HCT116 (cell line): ENCODE measurements around the gene FLYWCH1. TPM values are rescaled to one million over a fixed set of nuclear protein-coding genes. Genes with fewer than 3 reads are reported as not detected.

ENCODE experiments used
- ATAC-seq: fragments of 200-7000 bp; cut with Tn5 transposase; 2 replicates; pipeline ENCODE4 v1.9.1; 2020; ENCODE audit warnings: mild to moderate bottlenecking, moderate library complexity
- BruUV-seq: library from RNA; stranded (reverse); fragments of 400-500 nt; replicated peaks from 2 replicates; lab custom pipeline; 2021; lab: Mats Ljungman, UMichigan
- CTCF ChIA-PET: fragments of 300-600 bp; sonication (Branson Sonifier 250); formaldehyde crosslinking; loops from one replicate; lab custom pipeline; 2021; ENCODE audit warnings: antibody characterized with exemption; lab: Charles Lee
- POLR2A ChIA-PET: fragments of 300-600, 350-600 bp; sonication (Branson Sonifier 250); formaldehyde crosslinking; loops from one replicate; lab custom pipeline; 2021; ENCODE audit warnings: antibody characterized with exemption; lab: Charles Lee
- RAD21 ChIA-PET, 2 experiments: fragments of 300-600 bp; sonication (Branson Sonifier 250); formaldehyde crosslinking; loops; one replicate each; lab custom pipeline; 2023; ENCODE audit warnings: low total read pairs in 2 of 2; ENCODE audit not compliant: uncharacterized antibody in 2 of 2, unreplicated experiment in 2 of 2, low non-redundant PET in 1 of 2; lab: Charles Lee
- DNase-seq: peaks from one replicate; pipeline ENCODE4 v3.0.0-alpha.2; 2010; ENCODE audit warnings: low read depth, low spot score
- H2AFZ ChIP-seq: fragments of 200-600 bp; shearing (Covaris generic), sonication (generic); 2 replicates; pipeline ENCODE4 v1.6.1; 2017; ENCODE audit warnings: low read depth, mixed run types, mixed read lengths, antibody characterized with exemption, low read length; ENCODE audit not compliant: poor library complexity, severe bottlenecking
- H3K27ac ChIP-seq: 2 replicates; pipeline ENCODE4 v1.5.1; 2012; ENCODE audit warnings: low read depth, low read length
- H3K27me3 ChIP-seq: fragments of 200-600 bp; sonication (generic); 2 replicates; pipeline ENCODE4 v1.6.1; 2016; ENCODE audit warnings: mixed run types, low read length, mixed read lengths; ENCODE audit not compliant: insufficient read depth
- H3K36me3 ChIP-seq, 2 experiments: fragments of 200-500 bp in 1 of 2; fragments of 200-600 bp in 1 of 2; sonication (Bioruptor generic) in 1 of 2; sonication (generic) in 1 of 2; 2 replicates each; pipeline versions ENCODE4 v1.5.1 to v1.6.1; 2014 to 2016; ENCODE audit warnings: low read length in 2 of 2, inconsistent platforms in 1 of 2, mixed read lengths in 1 of 2, mixed run types in 1 of 2; ENCODE audit not compliant: insufficient read depth in 2 of 2, control insufficient read depth in 1 of 2
- H3K4me1 ChIP-seq, 2 experiments: fragments of 200-600 bp in 1 of 2; sonication (generic) in 1 of 2; 2 replicates each; pipeline versions ENCODE4 v1.5.1 to v1.6.1; 2012 to 2017; ENCODE audit warnings: low read length in 2 of 2, inconsistent platforms in 1 of 2, mild to moderate bottlenecking in 1 of 2, mixed read lengths in 1 of 2, mixed run types in 1 of 2, moderate library complexity in 1 of 2; ENCODE audit not compliant: insufficient read depth in 2 of 2, control insufficient read depth in 1 of 2
- H3K4me2 ChIP-seq: fragments of 200-600 bp; sonication (generic); 2 replicates; pipeline ENCODE4 v1.6.1; 2017; ENCODE audit warnings: mixed run types, low read length, mixed read lengths
- H3K4me3 ChIP-seq, 2 experiments: fragments of 200-600 bp in 1 of 2; sonication (generic) in 1 of 2; replicated peaks in 1 of 2; 2 replicates each; pipeline ENCODE4 v1.5.1; 2011 to 2016; ENCODE audit warnings: low read length in 2 of 2, control low read depth in 1 of 2, low read depth in 1 of 2, mild to moderate bottlenecking in 1 of 2, mixed read lengths in 1 of 2, mixed run types in 1 of 2
- H3K79me2 ChIP-seq: fragments of 200-600 bp; sonication (generic); 2 replicates; pipeline ENCODE4 v1.6.1; 2017; ENCODE audit warnings: mild to moderate bottlenecking, mixed run types, low read length, moderate library complexity, mixed read lengths; ENCODE audit not compliant: insufficient read depth
- H3K9ac ChIP-seq: fragments of 200-600 bp; sonication (generic); 2 replicates; pipeline ENCODE4 v1.6.1; 2016; ENCODE audit warnings: low read length, mixed read lengths
- H3K9me2 ChIP-seq: fragments of 200-600 bp; sonication (generic), shearing (Covaris generic); 2 replicates; pipeline ENCODE4 v1.6.1; 2017; ENCODE audit warnings: mixed run types, mild to moderate bottlenecking, moderate library complexity; ENCODE audit not compliant: insufficient read depth
- H3K9me3 ChIP-seq, 2 experiments: fragments of 200-500 bp in 1 of 2; fragments of 200-600 bp in 1 of 2; sonication (Bioruptor generic) in 1 of 2; sonication (generic) in 1 of 2; 2 replicates each; pipeline ENCODE4 v1.6.1; 2014 to 2017; ENCODE audit warnings: low read length in 2 of 2, mixed read lengths in 2 of 2, inconsistent platforms in 1 of 2, low read depth in 1 of 2, mild to moderate bottlenecking in 1 of 2, mixed run types in 1 of 2, moderate library complexity in 1 of 2; ENCODE audit not compliant: control insufficient read depth in 1 of 2, insufficient read depth in 1 of 2
- H4K20me1 ChIP-seq: fragments of 200-600 bp; sonication (generic), shearing (Covaris generic); 2 replicates; pipeline ENCODE4 v1.6.1; 2017; ENCODE audit warnings: mixed run types, mild to moderate bottlenecking, moderate library complexity; ENCODE audit not compliant: insufficient read depth
- ATF3 ChIP-seq: IDR thresholded peaks from 2 replicates; pipeline ENCODE4 v1.6.1; 2012
- CBX3 ChIP-seq: IDR thresholded peaks from 2 replicates; pipeline ENCODE4 v1.6.1; 2012; ENCODE audit warnings: low read depth
- CEBPB ChIP-seq: IDR thresholded peaks from 2 replicates; pipeline ENCODE4 v1.6.1; 2012; ENCODE audit warnings: low read depth
- CTCF ChIP-seq, 3 experiments: fragments of 200-600 bp in 1 of 3; sonication (generic) in 1 of 3; IDR thresholded peaks in 2 of 3; conservative IDR thresholded peaks in 1 of 3; 2 replicates each; pipeline ENCODE4 v1.5.1; 2012 to 2017; ENCODE audit warnings: low read depth in 2 of 3, low read length in 2 of 3, antibody characterized with exemption in 1 of 3, borderline replicate concordance in 1 of 3, control low read depth in 1 of 3, mild to moderate bottlenecking in 1 of 3, mixed read lengths in 1 of 3, mixed run types in 1 of 3, moderate library complexity in 1 of 3; ENCODE audit not compliant: insufficient read depth in 1 of 3
- EGR1 ChIP-seq: IDR thresholded peaks from 2 replicates; pipeline ENCODE4 v1.6.1; 2012; ENCODE audit warnings: low read depth
- EZH2 ChIP-seq: fragments of 200-600 bp; sonication (generic); IDR thresholded peaks from 2 replicates; pipeline ENCODE4 v1.6.1; 2017; ENCODE audit warnings: antibody characterized with exemption, mixed run types
- EZH2phosphoT487 ChIP-seq: fragments of 200-600 bp; IDR thresholded peaks from 2 replicates; pipeline ENCODE4 v1.6.1; 2018; ENCODE audit warnings: antibody characterized with exemption, borderline replicate concordance
- JUND ChIP-seq: IDR thresholded peaks from 2 replicates; pipeline ENCODE4 v1.6.1; 2012
- POLR2A ChIP-seq: IDR thresholded peaks from 2 replicates; pipeline ENCODE4 v1.7.0; 2011; ENCODE audit warnings: borderline replicate concordance; ENCODE audit not compliant: insufficient read depth, insufficient read length; ENCODE audit errors: extremely low read depth
- RAD21 ChIP-seq: IDR thresholded peaks from 2 replicates; pipeline ENCODE4 v1.6.1; 2012; ENCODE audit warnings: low read depth, mild to moderate bottlenecking
- SIN3A ChIP-seq: IDR thresholded peaks from 2 replicates; pipeline ENCODE4 v1.6.1; 2012; ENCODE audit warnings: low read depth
- SP1 ChIP-seq: IDR thresholded peaks from 2 replicates; pipeline ENCODE4 v1.6.1; 2012; ENCODE audit warnings: low read depth
- SRF ChIP-seq: IDR thresholded peaks from 2 replicates; pipeline ENCODE4 v1.6.1; 2012; ENCODE audit warnings: low read depth
- ZBTB33 ChIP-seq: IDR thresholded peaks from 2 replicates; pipeline ENCODE4 v1.6.1; 2011; ENCODE audit warnings: mild to moderate bottlenecking, low read length, moderate library complexity; ENCODE audit not compliant: insufficient replicate concordance; ENCODE audit errors: extremely low read depth
- ZFX ChIP-seq: fragments of 450-650 bp; IDR thresholded peaks from 2 replicates; pipeline ENCODE4 v1.6.1; 2017
- ZNF274 ChIP-seq: fragments of 200-500 bp; sonication (Bioruptor generic); IDR thresholded peaks from 2 replicates; pipeline ENCODE4 v1.6.1; 2014; ENCODE audit warnings: mild to moderate bottlenecking, low read depth, low read length, inconsistent platforms
- intact Hi-C: fragments of 100-400 bp; cut with micrococcal nuclease; formaldehyde crosslinking; loops from 2 replicates; pipeline ENCODE4 v1.10.0; 2022
- total RNA-seq: library from RNA; stranded (reverse); gene quantifications from one replicate; pipeline ENCODE4 v1.2.1, GENCODE V29; 2021; ENCODE audit not compliant: unreplicated experiment
- TF ChIP-seq, protein P1 (sequence below): IDR thresholded peaks from 2 replicates; pipeline ENCODE4 v1.6.1; 2012
- TF ChIP-seq, protein P2 (sequence below): IDR thresholded peaks from 2 replicates; pipeline ENCODE4 v1.6.1; 2012; ENCODE audit warnings: low read depth

The FLYWCH1 gene
- total RNA-seq, 1 experiment from 2014 or later: 66.6 TPM

- intact Hi-C loops: no loop called here
- Histone ChIP-seq H2AFZ (no peak overlapping the region), H3K9me2 (no peaks in the 10 kb centered on the region), H4K20me1 (no peaks in the 10 kb centered on the region), H3K9me3 (no peaks in the 10 kb centered on the region), H3K4me1 (no peaks in the 10 kb centered on the region), H3K4me2 (no peak overlapping the region), H3K9ac (no peak overlapping the region), H3K27me3 (no peaks in the 10 kb centered on the region), H3K36me3 (peaks cover 0 to 4% of the 10 kb centered on the region in 2 experiments; a peak in 1 of 4 replicates), H3K27ac (no peak overlapping the region), H3K79me2 (no peaks in the 10 kb centered on the region), H3K4me3 (no peak overlapping the region)
- ChIA-PET CTCF (no interaction called here), POLR2A (no interaction called here), RAD21 (no interaction called here)
- ATAC-seq (no peak), DNase-seq (no peak)
- TF ChIP-seq EZH2: no peak
- TF ChIP-seq ATF3: no peak
- TF ChIP-seq ZNF274: no peak
- TF ChIP-seq SP1: no peak
- TF ChIP-seq POLR2A: no peak
- TF ChIP-seq CBX3: no peak
- no peak for TF ChIP-seq ZFX
- TF ChIP-seq, protein P1, sequence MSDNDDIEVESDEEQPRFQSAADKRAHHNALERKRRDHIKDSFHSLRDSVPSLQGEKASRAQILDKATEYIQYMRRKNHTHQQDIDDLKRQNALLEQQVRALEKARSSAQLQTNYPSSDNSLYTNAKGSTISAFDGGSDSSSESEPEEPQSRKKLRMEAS: no peak
- TF ChIP-seq CEBPB: no peak
- TF ChIP-seq ZBTB33: no peak
- TF ChIP-seq JUND: no peak
- TF ChIP-seq RAD21: no peak
- no peak for TF ChIP-seq EZH2phosphoT487
- no peak for TF ChIP-seq CTCF (IDR thresholded peaks at IDR 0.05 in 2 of 3, conservative IDR thresholded peaks at IDR 0.05 in 1 of 3; ENCODE audit: borderline replicate concordance in 1 of 3, insufficient read depth in 1 of 3, low read depth in 2 of 3, low read length in 2 of 3)
- TF ChIP-seq SRF: no peak
- TF ChIP-seq SIN3A: no peak
- TF ChIP-seq, protein P2, sequence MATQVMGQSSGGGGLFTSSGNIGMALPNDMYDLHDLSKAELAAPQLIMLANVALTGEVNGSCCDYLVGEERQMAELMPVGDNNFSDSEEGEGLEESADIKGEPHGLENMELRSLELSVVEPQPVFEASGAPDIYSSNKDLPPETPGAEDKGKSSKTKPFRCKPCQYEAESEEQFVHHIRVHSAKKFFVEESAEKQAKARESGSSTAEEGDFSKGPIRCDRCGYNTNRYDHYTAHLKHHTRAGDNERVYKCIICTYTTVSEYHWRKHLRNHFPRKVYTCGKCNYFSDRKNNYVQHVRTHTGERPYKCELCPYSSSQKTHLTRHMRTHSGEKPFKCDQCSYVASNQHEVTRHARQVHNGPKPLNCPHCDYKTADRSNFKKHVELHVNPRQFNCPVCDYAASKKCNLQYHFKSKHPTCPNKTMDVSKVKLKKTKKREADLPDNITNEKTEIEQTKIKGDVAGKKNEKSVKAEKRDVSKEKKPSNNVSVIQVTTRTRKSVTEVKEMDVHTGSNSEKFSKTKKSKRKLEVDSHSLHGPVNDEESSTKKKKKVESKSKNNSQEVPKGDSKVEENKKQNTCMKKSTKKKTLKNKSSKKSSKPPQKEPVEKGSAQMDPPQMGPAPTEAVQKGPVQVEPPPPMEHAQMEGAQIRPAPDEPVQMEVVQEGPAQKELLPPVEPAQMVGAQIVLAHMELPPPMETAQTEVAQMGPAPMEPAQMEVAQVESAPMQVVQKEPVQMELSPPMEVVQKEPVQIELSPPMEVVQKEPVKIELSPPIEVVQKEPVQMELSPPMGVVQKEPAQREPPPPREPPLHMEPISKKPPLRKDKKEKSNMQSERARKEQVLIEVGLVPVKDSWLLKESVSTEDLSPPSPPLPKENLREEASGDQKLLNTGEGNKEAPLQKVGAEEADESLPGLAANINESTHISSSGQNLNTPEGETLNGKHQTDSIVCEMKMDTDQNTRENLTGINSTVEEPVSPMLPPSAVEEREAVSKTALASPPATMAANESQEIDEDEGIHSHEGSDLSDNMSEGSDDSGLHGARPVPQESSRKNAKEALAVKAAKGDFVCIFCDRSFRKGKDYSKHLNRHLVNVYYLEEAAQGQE: no peak
- TF ChIP-seq EGR1: no peak
- BruUV-seq: no TSS peak
These were observed 38.6 kb downstream of the FLYWCH1 start for GRCh38 chr16:2950353-2950724.
